Keratinocyte (primary cell): ENCODE results near the gene ECSCR. TPM values are rescaled to one million over a fixed set of nuclear protein-coding genes. Genes with fewer than 3 reads are reported as not detected.

ENCODE experiments used
- DNase-seq: peaks from one replicate; pipeline ENCODE4 v3.0.0-alpha.2; 2011; ENCODE audit warnings: low read depth, missing footprints, low spot score
- FAIRE-seq: peaks from 2 replicates; lab custom pipeline; 2011; peaks lifted over from hg19 to GRCh38; lab: Jason Lieb, UNC
- H2AFZ ChIP-seq: 2 replicates; pipeline ENCODE4 v1.6.0; 2012; ENCODE audit warnings: low read length, control low read depth, inconsistent platforms; ENCODE audit not compliant: control insufficient read depth
- H3K27ac ChIP-seq: 2 replicates; pipeline ENCODE4 v1.5.1; 2011; ENCODE audit warnings: low read length; ENCODE audit not compliant: control insufficient read depth, insufficient read depth
- H3K27me3 ChIP-seq: 3 replicates; pipeline ENCODE4 v1.6.0; 2011; ENCODE audit warnings: low read length; ENCODE audit not compliant: control insufficient read depth, insufficient read depth; ENCODE audit errors: extremely low read depth
- H3K36me3 ChIP-seq, 2 experiments: 2 replicates in 1 of 2; 3 replicates in 1 of 2; pipeline ENCODE4 v1.5.1; 2011; ENCODE audit warnings: low read length in 2 of 2, mild to moderate bottlenecking in 1 of 2; ENCODE audit not compliant: control insufficient read depth in 2 of 2, insufficient read depth in 2 of 2; ENCODE audit errors: extremely low read depth in 1 of 2
- H3K4me1 ChIP-seq: 3 replicates; pipeline ENCODE4 v1.5.1; 2011; ENCODE audit warnings: low read length; ENCODE audit not compliant: control insufficient read depth, insufficient read depth; ENCODE audit errors: extremely low read depth
- H3K4me2 ChIP-seq: 3 replicates; pipeline ENCODE4 v1.6.0; 2011; ENCODE audit warnings: low read depth, low read length; ENCODE audit not compliant: control insufficient read depth, insufficient read depth; ENCODE audit errors: extremely low read depth
- H3K4me3 ChIP-seq, 3 experiments: fragments of 200-600 bp in 1 of 3; sonication (generic) in 1 of 3; 2 replicates in 2 of 3; 3 replicates in 1 of 3; pipeline ENCODE4 v1.5.1; 2011 to 2016; ENCODE audit warnings: low read length in 3 of 3, mild to moderate bottlenecking in 3 of 3, control low read depth in 2 of 3, inconsistent platforms in 1 of 3, low read depth in 1 of 3, mixed read lengths in 1 of 3, mixed run types in 1 of 3, moderate library complexity in 1 of 3; ENCODE audit not compliant: control insufficient read depth in 2 of 3, insufficient read depth in 2 of 3; ENCODE audit errors: extremely low read depth in 1 of 3
- H3K79me2 ChIP-seq: 2 replicates; pipeline ENCODE4 v1.6.0; 2012; ENCODE audit warnings: low read length; ENCODE audit not compliant: control insufficient read depth, insufficient read depth
- H3K9ac ChIP-seq: 3 replicates; pipeline ENCODE4 v1.6.0; 2011; ENCODE audit warnings: low read length; ENCODE audit not compliant: control insufficient read depth, insufficient read depth; ENCODE audit errors: extremely low read depth
- H3K9me1 ChIP-seq: 3 replicates; pipeline ENCODE4 v1.6.0; 2011; ENCODE audit warnings: low read length; ENCODE audit not compliant: control insufficient read depth, insufficient read depth; ENCODE audit errors: extremely low read depth
- H3K9me3 ChIP-seq: 2 replicates; pipeline ENCODE4 v1.5.1; 2012; ENCODE audit warnings: low read depth, low read length; ENCODE audit not compliant: control insufficient read depth
- H4K20me1 ChIP-seq: 3 replicates; pipeline ENCODE4 v1.6.0; 2011; ENCODE audit warnings: low read length; ENCODE audit not compliant: control insufficient read depth, insufficient read depth; ENCODE audit errors: extremely low read depth
- CTCF ChIP-seq, 3 experiments: IDR thresholded peaks in 1 of 3; conservative IDR thresholded peaks in 1 of 3; optimal IDR thresholded peaks in 1 of 3; 2 replicates in 2 of 3; 3 replicates in 1 of 3; pipeline versions ENCODE3 to v1.5.1; 2011; ENCODE audit warnings: low read length in 3 of 3, mild to moderate bottlenecking in 3 of 3, moderate library complexity in 2 of 3, control low read depth in 1 of 3, inconsistent platforms in 1 of 3; ENCODE audit not compliant: insufficient read depth in 2 of 3; ENCODE audit errors: extremely low read depth in 1 of 3
- EZH2 ChIP-seq: IDR thresholded peaks from one replicate; pipeline ENCODE4 v1.6.1; 2012; ENCODE audit warnings: inconsistent platforms, mild to moderate bottlenecking, low read length, moderate library complexity
- dilution Hi-C: fragments of 300-500 bp; cut with MboI; formaldehyde crosslinking; loops from one replicate; pipeline ENCODE4 v1.7.0; 2020; ENCODE audit warnings: low sequenced_read_pairs; ENCODE audit not compliant: extremely low pct_ligation_motif_present
- polyA plus RNA-seq, 5 experiments: library from polyadenylated mRNA; depleted of rRNA in 3 of 5; stranded (reverse) in 3 of 5; stranded (forward) in 1 of 5; unstranded in 1 of 5; fragments of >200 nt; gene quantifications; 1 replicate in 1 of 5; 2 replicates in 3 of 5; 3 replicates in 1 of 5; pipeline versions ENCODE4 v1.2.1 to v1.2.3, GENCODE V29; 2011 to 2012; ENCODE audit warnings: missing spikeins in 2 of 5, low read depth in 1 of 5, low replicate concordance in 1 of 5

The ECSCR gene
- polyA plus RNA-seq, 1 donor (not counting 4 experiments of a cell fraction or from before 2014, with no cell fraction given): not detected

- H3K4me2 ChIP-seq: no peak overlapping the region
- no peak overlapping the region for H3K27ac ChIP-seq
- no peaks in the 10 kb centered on the region for H3K79me2 ChIP-seq
- H2AFZ ChIP-seq: no peak overlapping the region
- DNase-seq (no peak), FAIRE-seq (peak; percentile 29)
- no peak overlapping the region for H3K4me3 ChIP-seq
- H3K9ac ChIP-seq: no peak overlapping the region
- no peaks in the 10 kb centered on the region for H3K9me1 ChIP-seq
- H3K36me3 ChIP-seq: no peaks in the 10 kb centered on the region
- dilution Hi-C loops: no loop called here
- TF ChIP-seq CTCF (optimal IDR thresholded peaks at IDR 0.05 in 1 of 3, IDR thresholded peaks at IDR 0.05 in 1 of 3, conservative IDR thresholded peaks at IDR 0.05 in 1 of 3; ENCODE audit: extremely low read depth in 1 of 3, insufficient read depth in 2 of 3, low read length in 3 of 3) (no peak), EZH2 (no peak)
- no peaks in the 10 kb centered on the region for H4K20me1 ChIP-seq
- H3K4me1 ChIP-seq: peaks cover 4% of the 10 kb centered on the region
- H3K27me3 ChIP-seq: no peaks in the 10 kb centered on the region
- no peaks in the 10 kb centered on the region for H3K9me3 ChIP-seq
Observed at GRCh38 chr5:139495638-139496435, 33.3 kb upstream of the ECSCR start.

DNA sequence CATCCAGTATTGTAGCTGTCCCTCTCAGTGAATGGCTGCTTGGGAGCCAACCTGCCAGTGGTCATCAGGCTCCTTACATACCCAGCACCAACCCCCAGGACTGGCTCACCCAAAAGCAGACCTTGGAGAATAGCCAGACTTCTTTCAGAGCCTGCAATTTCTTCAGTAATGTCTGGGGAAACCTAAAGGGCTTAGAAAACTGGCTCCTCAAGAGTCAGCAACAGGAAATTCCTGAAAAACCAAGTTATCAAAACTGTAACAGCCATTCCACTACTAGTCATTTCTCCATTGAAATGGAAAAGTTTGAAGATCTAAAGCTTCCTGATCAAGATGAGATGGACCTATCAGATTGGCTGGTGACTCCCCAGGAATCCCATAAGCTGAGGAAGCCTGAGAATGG is 32.3 kb upstream of the ECSCR start:
- Histone ChIP-seq H3K9me1 (no peaks in the 10 kb centered on the region), H3K27ac (no peak overlapping the region), H3K9me3 (no peaks in the 10 kb centered on the region), H3K4me1 (peaks cover 4% of the 10 kb centered on the region), H2AFZ (no peak overlapping the region), H3K79me2 (no peaks in the 10 kb centered on the region), H3K36me3 (no peaks in the 10 kb centered on the region), H3K4me2 (no peak overlapping the region), H3K27me3 (no peaks in the 10 kb centered on the region), H3K9ac (no peak overlapping the region), H4K20me1 (no peaks in the 10 kb centered on the region), H3K4me3 (no peak overlapping the region)
- FAIRE-seq (no peak), DNase-seq (no peak)
- no peak for TF ChIP-seq EZH2
- dilution Hi-C loops: no loop called here
